BLaER1 treated with 17β-estradiol and CSF1 and Interleukin-3, amounts not matched to agents 10 nM and 100 nM (cell line): ENCODE measurements around the gene BEX1.
"Not testable (repeated sequence)": the region's sequence is repeated elsewhere in the genome, so short reads cannot be mapped to it uniquely, and the experiment has no call there.

Experiments
- H3K27ac ChIP-seq, 11 experiments: shearing (Covaris generic); formaldehyde crosslinking; 2 replicates each; pipeline ENCODE4 v1.8.1; 2022
- H3K27me3 ChIP-seq, 11 experiments: shearing (Covaris generic); formaldehyde crosslinking; 2 replicates each; pipeline ENCODE4 v1.8.1; 2022
- H3K36me3 ChIP-seq, 11 experiments: shearing (Covaris generic); formaldehyde crosslinking; 2 replicates each; pipeline ENCODE4 v1.8.1; 2022
- H3K4me1 ChIP-seq, 10 experiments: shearing (Covaris generic); formaldehyde crosslinking; 2 replicates each; pipeline ENCODE4 v1.8.1; 2022
- H3K4me2 ChIP-seq, 11 experiments: shearing (Covaris generic); formaldehyde crosslinking; 2 replicates each; pipeline ENCODE4 v1.8.1; 2022
- H3K4me3 ChIP-seq, 10 experiments: shearing (Covaris generic); formaldehyde crosslinking; 2 replicates each; pipeline ENCODE4 v1.8.1; 2022
- H3K9ac ChIP-seq, 11 experiments: shearing (Covaris generic); formaldehyde crosslinking; 2 replicates each; pipeline ENCODE4 v1.8.1; 2022
- H3K9me3 ChIP-seq, 11 experiments: shearing (Covaris generic); formaldehyde crosslinking; replicated peaks in 1 of 11; 2 replicates each; pipeline ENCODE4 v1.8.1; 2022
- H4K20me1 ChIP-seq, 11 experiments: shearing (Covaris generic); formaldehyde crosslinking; 2 replicates each; pipeline ENCODE4 v1.8.1; 2022
- Cebpa-rat ChIP-seq, 11 experiments: shearing (Covaris generic); IDR thresholded peaks; 2 replicates each; pipeline ENCODE4 v1.8.1; 2022

BEX1 gene

DNA sequence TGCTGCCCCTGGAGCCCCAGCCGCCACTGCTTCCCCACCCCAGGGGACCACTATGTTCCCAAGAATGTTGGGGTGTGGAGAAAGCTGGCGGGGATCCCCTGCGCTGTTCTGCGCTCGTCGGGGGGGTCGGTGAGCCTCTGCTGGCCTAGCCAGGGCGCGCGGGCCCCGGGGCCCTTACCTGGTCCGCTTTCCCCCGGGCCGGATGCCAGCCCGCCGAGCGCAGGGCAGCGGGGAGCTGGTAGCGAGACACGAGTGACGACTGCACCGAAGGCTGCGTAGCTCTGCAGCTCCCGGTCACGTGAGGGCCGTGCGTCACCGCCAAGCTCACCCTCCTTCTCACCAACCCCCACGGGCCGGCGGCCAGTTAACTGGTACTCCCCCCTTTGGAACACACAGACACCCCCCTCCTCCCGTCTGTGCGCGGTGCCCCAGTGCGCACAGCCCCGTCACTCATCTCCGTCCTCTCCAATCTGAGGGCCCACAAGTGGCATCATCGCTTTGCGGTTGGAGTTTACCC is at the start of gene BEX1:
BEX1 (minus strand) TSS at position 254 of the 517 bp plus-strand sequence. CDS start 897 bp downstream, outside the sequence.
- H3K27ac ChIP-seq: no peak within 1 kb of the TSS
- peaks cover 0 to 13% (median 6%) of the 10 kb centered on the region in 11 experiments; a peak in 9 of 22 replicates for H3K9me3 ChIP-seq
- H4K20me1 ChIP-seq: no peaks in the 10 kb centered on the region
- no peak for TF ChIP-seq Cebpa-rat (IDR thresholded peaks at IDR 0.05)
- H3K4me3 ChIP-seq: no peak within 1 kb of the TSS
- H3K9ac ChIP-seq: no peak within 1 kb of the TSS
- no peaks in the 10 kb centered on the region for H3K36me3 ChIP-seq
- no peak within 1 kb of the TSS for H3K4me2 ChIP-seq
- H3K27me3 ChIP-seq: 0 out of 22 replicates have a peak, but pooled peaks cover 0 to 3% (median 0%) of the 10 kb centered on the region in 11 experiments
- H3K4me1 ChIP-seq: no peaks in the 10 kb centered on the region

DNA sequence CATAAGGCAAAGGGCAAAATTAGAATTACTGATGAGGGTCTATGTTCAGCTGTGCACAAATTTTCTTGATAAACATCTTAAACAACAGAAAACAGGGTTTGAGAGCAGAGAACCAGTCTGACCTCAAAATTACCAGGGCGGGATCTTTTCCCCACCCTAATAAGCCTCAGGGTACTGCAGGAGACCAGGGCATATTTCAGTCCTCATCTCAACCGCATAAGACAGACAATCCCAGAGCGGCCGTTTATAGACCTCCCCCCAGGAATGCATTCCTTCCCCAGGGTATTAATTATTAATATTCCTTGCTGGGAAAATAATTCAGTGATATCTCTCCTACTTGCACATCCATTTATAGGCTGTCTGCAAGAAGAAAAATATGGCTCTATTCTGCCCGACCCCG is 45.5 kb upstream of the BEX1 start:
- H3K9ac ChIP-seq: not testable (repeated sequence)

DNA sequence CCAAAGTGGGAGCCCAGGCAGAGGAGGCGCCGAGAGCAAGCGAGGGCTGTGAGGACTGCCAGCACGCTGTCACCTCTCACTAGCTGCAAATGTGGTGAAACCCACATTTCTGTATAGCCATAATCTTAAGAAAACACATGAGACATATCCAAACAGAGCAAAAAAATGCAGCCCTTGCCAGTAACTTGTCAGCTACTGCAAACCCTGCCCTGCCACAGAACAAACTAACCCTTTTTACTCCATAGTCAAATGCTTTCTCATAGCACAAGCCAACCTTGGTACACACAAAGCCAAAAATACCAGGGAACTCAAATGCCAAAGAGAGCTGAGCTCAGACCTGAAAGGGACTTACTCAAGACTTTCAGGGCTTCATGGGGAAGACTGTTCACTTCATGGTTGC is 43.9 kb upstream of the BEX1 start:
- Histone ChIP-seq H3K27ac (no peak overlapping the region), H3K27me3 (no peaks in the 10 kb centered on the region), H3K36me3 (no peaks in the 10 kb centered on the region), H3K9me3 (peaks cover 45 to 71% (median 65%) of the 10 kb centered on the region in 11 experiments), H3K9ac (no peak overlapping the region), H3K4me3 (no peak overlapping the region), H4K20me1 (no peaks in the 10 kb centered on the region), H3K4me2 (no peak overlapping the region), H3K4me1 (no peaks in the 10 kb centered on the region)
- TF ChIP-seq Cebpa-rat (IDR thresholded peaks at IDR 0.05): no peak

More for the DNA sequence above, 45.5 kb upstream of the BEX1 start:
- not testable (repeated sequence) for H3K27me3 ChIP-seq, H3K4me2 ChIP-seq, H3K36me3 ChIP-seq, H3K27ac ChIP-seq, H3K4me3 ChIP-seq, H3K4me1 ChIP-seq, H4K20me1 ChIP-seq
- peaks cover 45 to 69% (median 64%) of the 10 kb centered on the region in 11 experiments for H3K9me3 ChIP-seq

DNA sequence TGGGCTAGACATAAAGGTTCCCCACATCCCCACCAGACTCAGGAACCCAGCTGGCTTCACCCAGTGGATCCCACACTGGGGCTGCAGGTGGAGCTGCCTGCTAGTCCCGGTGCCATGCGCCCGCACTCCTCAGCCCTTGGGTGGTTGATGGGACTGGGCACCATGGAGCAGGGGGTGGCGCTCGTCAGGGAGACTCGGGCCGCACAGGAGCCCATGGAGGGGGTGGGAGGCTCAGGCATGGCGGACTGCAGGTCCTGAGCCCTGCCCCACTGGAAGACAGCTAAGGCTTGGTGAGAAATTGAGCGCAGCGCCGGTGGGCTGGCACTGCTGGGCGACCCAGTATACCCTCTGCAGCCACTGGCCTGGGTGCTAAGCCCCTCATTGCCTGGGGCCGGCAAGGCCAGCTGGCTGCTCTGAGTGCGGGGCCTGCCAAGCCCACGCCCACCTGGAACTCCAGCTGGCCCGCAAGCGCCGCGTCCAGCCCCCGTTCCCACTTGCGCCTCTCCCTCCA is 43.3 kb upstream of the BEX1 start:
- H3K4me1 ChIP-seq, H3K4me3 ChIP-seq, H3K9ac ChIP-seq, H3K27me3 ChIP-seq, H3K4me2 ChIP-seq, H3K27ac ChIP-seq, H4K20me1 ChIP-seq, H3K36me3 ChIP-seq: not testable (repeated sequence)
- peaks cover 45 to 71% (median 65%) of the 10 kb centered on the region in 11 experiments for H3K9me3 ChIP-seq

DNA sequence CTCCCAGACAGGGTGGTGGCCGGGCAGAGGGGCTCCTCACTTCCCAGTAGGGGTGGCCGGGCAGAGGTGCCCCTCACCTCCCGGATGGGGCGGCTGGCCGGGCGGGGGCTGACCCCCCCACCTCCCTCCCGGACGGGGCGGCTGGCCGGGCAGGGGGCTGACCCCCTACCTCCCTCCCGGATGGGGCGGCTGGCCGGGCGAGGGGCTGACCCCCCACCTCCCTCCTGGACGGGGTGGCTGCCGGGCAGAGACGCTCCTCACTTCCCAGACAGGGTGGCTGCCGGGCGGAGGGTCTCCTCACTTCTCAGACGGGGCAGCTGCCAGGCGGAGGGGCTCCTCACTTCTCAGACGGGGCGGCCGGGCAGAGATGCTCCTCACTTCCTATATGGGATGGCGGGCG is 40.4 kb upstream of the BEX1 start:
- not testable (repeated sequence) for H3K9ac ChIP-seq, H3K27me3 ChIP-seq, H3K4me1 ChIP-seq, H3K4me3 ChIP-seq, H3K27ac ChIP-seq, H3K36me3 ChIP-seq, H3K4me2 ChIP-seq, H4K20me1 ChIP-seq
- peaks cover 39 to 52% (median 48%) of the 10 kb centered on the region in 11 experiments for H3K9me3 ChIP-seq

DNA sequence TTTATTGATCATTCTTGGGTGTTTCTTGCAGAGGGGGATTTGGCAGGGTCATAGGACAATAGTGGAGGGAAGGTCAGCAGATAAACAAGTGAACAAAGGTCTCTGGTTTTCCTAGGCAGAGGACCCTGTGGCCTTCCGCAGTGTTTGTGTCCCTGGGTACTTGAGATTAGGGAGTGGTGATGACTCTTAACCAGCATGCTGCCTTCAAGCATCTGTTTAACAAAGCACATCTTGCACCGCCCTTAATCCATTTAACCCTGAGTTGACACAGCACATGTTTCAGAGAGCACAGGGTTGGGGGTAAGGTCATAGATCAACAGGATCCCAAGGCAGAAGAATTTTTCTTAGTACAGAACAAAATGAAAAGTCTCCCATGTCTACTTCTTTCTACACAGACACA is 39.9 kb upstream of the BEX1 start:
- not testable (repeated sequence) for H3K4me1 ChIP-seq, H3K4me2 ChIP-seq

DNA sequence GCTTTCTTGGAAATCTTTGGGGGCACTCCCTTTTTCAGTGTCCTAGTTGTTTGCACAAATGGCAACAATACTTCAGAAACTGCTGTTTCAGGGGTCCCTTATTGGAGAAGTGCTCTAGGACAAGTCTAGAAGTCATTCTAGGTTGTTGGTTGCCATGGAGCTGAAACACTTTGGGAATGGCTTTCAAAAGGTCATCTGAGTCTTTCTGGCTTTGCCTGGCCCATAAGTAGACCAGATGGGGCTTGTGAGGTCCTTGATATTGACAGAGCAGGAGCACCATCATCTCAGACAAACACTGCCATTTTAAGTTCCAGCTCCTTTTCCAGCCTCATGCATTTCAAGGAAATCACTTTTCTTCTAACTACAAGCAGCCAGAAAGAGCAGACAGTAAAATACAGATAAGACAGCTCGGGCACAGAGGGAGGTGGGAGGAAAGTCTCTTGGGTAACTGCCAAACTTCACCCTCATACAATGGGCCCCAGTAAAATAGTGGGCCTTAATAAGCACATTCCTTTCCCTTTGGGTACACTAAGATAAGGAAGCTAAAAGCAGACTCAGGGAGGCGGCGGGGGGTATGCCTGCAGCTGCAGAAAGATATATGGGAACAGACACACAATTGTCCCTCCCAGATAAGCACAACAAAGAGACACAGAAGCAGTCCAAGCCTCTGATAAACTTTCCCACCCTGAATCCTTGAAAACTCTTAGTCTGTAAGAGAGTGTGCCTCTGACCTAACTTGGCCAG is 37.5 kb upstream of the BEX1 start:
- H3K4me1 ChIP-seq: no peaks in the 10 kb centered on the region
- no peak overlapping the region for H3K9ac ChIP-seq
- H4K20me1 ChIP-seq: no peaks in the 10 kb centered on the region
- no peak overlapping the region for H3K4me3 ChIP-seq
- H3K4me2 ChIP-seq: no peak overlapping the region
- no peak for TF ChIP-seq Cebpa-rat (IDR thresholded peaks at IDR 0.05)
- H3K36me3 ChIP-seq: no peaks in the 10 kb centered on the region
- no peaks in the 10 kb centered on the region for H3K27me3 ChIP-seq
- peaks cover 12 to 23% (median 19%) of the 10 kb centered on the region in 11 experiments; a peak in 20 of 22 replicates for H3K9me3 ChIP-seq
- no peak overlapping the region for H3K27ac ChIP-seq

More for the DNA sequence above, 39.9 kb upstream of the BEX1 start:
- not testable (repeated sequence) for H3K9ac ChIP-seq, H3K36me3 ChIP-seq, H4K20me1 ChIP-seq, H3K27me3 ChIP-seq, H3K27ac ChIP-seq, H3K4me3 ChIP-seq
- peaks cover 34 to 47% (median 43%) of the 10 kb centered on the region in 11 experiments for H3K9me3 ChIP-seq

DNA sequence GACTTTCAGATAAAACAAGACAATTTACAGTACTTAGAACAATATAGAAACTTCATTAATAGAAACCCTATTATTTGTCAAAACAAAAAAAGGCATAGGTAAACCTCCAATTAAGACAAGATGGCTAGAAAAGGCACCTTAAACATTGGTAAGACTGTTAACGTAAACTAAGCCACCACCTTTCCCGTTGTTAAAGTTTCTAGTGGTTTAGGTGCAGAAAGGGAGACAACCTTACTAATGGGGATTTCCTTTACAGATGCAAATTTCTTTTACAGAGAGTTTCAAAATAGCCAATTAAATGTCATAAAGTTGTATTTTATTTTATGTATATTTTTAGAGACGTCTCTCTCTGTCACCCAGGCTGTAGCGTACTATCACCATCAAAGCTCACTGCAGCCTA is 36.5 kb upstream of the BEX1 start:
- TF ChIP-seq Cebpa-rat (IDR thresholded peaks at IDR 0.05): no peak
- H3K4me1 ChIP-seq: no peaks in the 10 kb centered on the region
- no peaks in the 10 kb centered on the region for H3K36me3 ChIP-seq
- H3K27me3 ChIP-seq: no peaks in the 10 kb centered on the region; a peak in 1 of 22 replicates
- H3K9me3 ChIP-seq: peaks cover 5 to 14% (median 10%) of the 10 kb centered on the region in 11 experiments; a peak in 20 of 22 replicates
- H3K4me2 ChIP-seq: no peak overlapping the region
- H3K27ac ChIP-seq: no peak overlapping the region
- H4K20me1 ChIP-seq: no peaks in the 10 kb centered on the region
- H3K4me3 ChIP-seq: no peak overlapping the region
- H3K9ac ChIP-seq: no peak overlapping the region

DNA sequence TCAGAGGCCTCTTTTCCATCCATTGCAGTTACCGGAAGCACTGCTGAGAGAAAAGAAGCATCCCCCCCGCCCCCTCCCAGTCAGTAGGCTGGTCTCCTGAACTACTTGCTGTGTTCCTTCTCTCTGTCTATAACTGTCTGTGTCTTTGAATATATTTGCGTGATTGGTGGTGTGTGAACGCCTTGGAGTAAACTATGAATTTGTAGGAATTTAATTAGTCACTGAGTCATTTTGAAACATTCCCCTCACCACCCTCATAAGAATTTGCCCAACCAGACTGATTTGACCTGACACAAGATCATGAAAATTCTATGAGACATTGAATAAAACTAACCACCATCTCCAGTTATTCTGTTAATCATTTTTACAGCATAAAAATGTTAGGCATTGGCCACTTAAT is 35.7 kb upstream of the BEX1 start:
- Histone ChIP-seq H4K20me1 (no peaks in the 10 kb centered on the region), H3K4me1 (no peaks in the 10 kb centered on the region), H3K9ac (no peak overlapping the region), H3K9me3 (peaks cover 0 to 6% (median 3%) of the 10 kb centered on the region in 11 experiments; a peak in 8 of 22 replicates), H3K4me2 (no peak overlapping the region), H3K4me3 (no peak overlapping the region), H3K27me3 (no peaks in the 10 kb centered on the region; a peak in 1 of 22 replicates), H3K36me3 (no peaks in the 10 kb centered on the region), H3K27ac (no peak overlapping the region)
- TF ChIP-seq Cebpa-rat (IDR thresholded peaks at IDR 0.05): no peak

DNA sequence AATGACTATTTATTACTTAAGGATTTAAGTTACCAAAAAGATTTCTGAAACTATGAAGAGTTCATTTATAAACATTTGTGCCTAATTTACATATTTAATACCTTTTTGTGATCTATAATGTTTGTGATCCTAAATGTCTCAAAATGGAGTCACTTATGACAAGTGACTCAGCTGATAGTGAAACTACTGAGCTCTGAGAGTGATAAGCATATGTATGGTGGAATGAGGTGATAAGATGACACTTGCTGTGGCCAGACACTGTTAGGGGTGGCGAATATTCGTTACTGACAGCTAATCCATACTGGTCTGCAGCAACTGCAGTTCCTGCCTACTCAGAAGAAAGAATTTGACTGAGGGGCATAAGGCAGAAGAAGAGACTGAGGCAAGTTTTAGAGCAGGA is 34.5 kb upstream of the BEX1 start:
- Histone ChIP-seq H3K27ac (no peak overlapping the region), H3K27me3 (no peaks in the 10 kb centered on the region; a peak in 1 of 22 replicates), H3K4me2 (no peak overlapping the region), H4K20me1 (no peaks in the 10 kb centered on the region), H3K9ac (no peak overlapping the region), H3K9me3 (peaks cover 0 to 6% (median 0%) of the 10 kb centered on the region in 11 experiments; a peak in 3 of 22 replicates), H3K36me3 (no peaks in the 10 kb centered on the region), H3K4me1 (no peaks in the 10 kb centered on the region), H3K4me3 (no peak overlapping the region)
- TF ChIP-seq Cebpa-rat (IDR thresholded peaks at IDR 0.05): no peak
